ENCODE measurements around the gene AGBL5. TPM values are rescaled to one million over a fixed set of nuclear protein-coding genes. Genes with fewer than 3 reads are reported as not detected.

The AGBL5 gene
- total and polyA plus RNA-seq, 10 donors = 7.1 to 18.6 (median 12.7) TPM

DNA sequence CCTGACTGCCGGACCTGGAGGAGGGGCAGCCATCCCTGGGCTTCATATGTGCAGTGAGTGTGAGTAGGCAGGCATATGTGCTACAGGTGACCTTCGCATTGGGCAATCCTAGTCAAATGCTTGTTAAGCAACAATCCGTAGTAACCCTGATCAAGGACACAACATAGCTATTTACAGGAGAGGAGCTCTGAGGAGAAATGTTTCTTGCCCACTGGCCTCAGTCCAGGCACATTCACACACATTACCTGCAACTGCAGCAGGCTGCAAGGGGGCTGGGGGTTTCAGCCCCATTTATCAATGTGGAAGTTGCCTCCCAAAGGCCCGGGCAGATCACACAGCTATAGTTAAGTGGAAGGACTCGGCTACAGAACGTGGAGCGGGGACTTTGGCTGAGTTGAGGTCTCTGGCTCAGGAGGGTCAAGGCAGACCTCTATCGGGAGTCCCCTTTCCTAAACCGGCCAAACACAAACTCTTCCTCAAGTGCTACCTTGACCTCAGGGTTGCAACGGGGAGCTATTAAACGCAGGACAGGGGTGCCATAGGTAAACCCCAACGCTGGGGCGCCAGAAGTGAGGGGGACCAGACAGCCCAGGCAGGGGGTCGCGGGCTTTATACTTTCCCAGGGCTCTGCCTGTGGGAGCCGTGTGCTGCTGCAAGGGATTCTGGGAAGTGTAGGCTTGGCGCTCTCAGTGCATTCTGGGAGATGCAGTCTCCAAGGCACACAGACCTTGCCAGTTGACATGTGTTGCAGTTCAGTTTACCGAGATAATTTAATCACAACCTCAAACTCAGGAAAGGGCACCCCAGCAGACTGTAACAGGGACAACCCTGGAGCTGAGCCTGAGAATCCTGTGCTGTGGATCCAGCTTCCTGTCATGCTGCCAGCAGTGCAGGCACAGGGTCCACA lies 44.5 kb downstream of the AGBL5 start:
- H3K36me3 ChIP-seq = peaks cover 0 to 3% (median 0%) of the 10 kb centered on the region in 6 donors
- peak; percentile 86 for DNase-seq
- TF ChIP-seq, protein P1, sequence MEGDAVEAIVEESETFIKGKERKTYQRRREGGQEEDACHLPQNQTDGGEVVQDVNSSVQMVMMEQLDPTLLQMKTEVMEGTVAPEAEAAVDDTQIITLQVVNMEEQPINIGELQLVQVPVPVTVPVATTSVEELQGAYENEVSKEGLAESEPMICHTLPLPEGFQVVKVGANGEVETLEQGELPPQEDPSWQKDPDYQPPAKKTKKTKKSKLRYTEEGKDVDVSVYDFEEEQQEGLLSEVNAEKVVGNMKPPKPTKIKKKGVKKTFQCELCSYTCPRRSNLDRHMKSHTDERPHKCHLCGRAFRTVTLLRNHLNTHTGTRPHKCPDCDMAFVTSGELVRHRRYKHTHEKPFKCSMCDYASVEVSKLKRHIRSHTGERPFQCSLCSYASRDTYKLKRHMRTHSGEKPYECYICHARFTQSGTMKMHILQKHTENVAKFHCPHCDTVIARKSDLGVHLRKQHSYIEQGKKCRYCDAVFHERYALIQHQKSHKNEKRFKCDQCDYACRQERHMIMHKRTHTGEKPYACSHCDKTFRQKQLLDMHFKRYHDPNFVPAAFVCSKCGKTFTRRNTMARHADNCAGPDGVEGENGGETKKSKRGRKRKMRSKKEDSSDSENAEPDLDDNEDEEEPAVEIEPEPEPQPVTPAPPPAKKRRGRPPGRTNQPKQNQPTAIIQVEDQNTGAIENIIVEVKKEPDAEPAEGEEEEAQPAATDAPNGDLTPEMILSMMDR (IDR thresholded peaks at IDR 0.05 in 8 of 11, conservative IDR thresholded peaks at IDR 0.05 in 3 of 11) = no peak
- peak in 2 of 3 donors; percentile 45 to 61 for TF ChIP-seq POLR2AphosphoS5 (IDR thresholded peaks at IDR 0.05)
- intact Hi-C loops (cut with DNase I; ENCODE audit: low total_unique reads) = loop anchor here (5.0 kb wide), 2 partner anchors 96 to 181 kb away; partner anchors contain the start of gene DNAJC5G
- WGBS, 5 donors = 26 to 57% (median 30%) methylated on average over 10 to 18 of the region's 18 CpGs
- no peaks in the 10 kb centered on the region for H3K9me3 ChIP-seq
- peaks cover 0 to 22% (median 14%) of the 10 kb centered on the region in 6 donors for H3K4me1 ChIP-seq
- H3K27ac ChIP-seq = peak overlapping the region in 2 of 8 donors; percentile 37 to 54
- H3K27me3 ChIP-seq (replicated peaks in 1 of 7) = no peaks in the 10 kb centered on the region
- peak overlapping the region in 7 of 8 donors; percentile 20 to 69 (median 36) for H3K4me3 ChIP-seq

DNA sequence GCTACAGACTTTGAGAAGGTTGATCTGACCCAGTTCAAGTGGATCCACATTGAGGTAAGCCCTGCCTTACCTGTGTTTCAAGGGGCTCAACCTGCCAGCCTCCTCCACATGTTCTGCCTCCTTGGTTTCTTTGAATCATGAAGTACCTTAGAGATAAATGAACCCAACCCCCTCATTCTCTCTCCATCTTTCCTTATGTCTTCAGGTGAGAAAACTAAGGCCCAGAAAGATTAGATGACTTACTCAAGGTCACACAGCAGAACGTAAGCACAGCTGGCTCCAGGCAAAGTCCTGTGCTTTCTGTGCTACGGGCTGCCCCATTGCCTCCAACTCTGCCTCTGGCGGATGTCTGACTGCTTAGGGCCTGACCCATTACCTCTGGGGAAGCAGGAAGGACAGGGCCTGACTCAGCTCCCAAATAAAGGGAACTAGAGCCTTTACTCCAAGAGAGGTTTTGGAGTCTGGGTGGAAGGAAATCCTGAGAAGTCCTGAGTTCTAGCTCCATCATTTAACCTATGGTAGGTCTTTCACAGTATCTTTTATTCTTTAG lies 45.4 kb downstream of the AGBL5 start:
- Histone ChIP-seq H3K4me1 (peaks cover 0 to 22% (median 14%) of the 10 kb centered on the region in 6 donors), H3K9me3 (no peaks in the 10 kb centered on the region), H3K36me3 (peaks cover 0 to 3% (median 0%) of the 10 kb centered on the region in 6 donors), H3K27me3 (replicated peaks in 1 of 7) (no peaks in the 10 kb centered on the region), H3K4me3 (peak overlapping the region in 1 of 8 donors; percentile 69), H3K27ac (peak overlapping the region in 2 of 8 donors; percentile 37 to 54)
- WGBS, 5 donors = 58 to 76% (median 71%) methylated on average over 3 of the region's 3 CpGs
- no peak for TF ChIP-seq POLR2AphosphoS5 (IDR thresholded peaks at IDR 0.05)
- TF ChIP-seq, protein P1 (IDR thresholded peaks at IDR 0.05 in 8 of 11, conservative IDR thresholded peaks at IDR 0.05 in 3 of 11) = no peak
- no peak for TF ChIP-seq POLR2A (IDR thresholded peaks at IDR 0.05)
- no peak for DNase-seq
- intact Hi-C loops (cut with DNase I; ENCODE audit: low total_unique reads) = loop anchor here (5.0 kb wide), 2 partner anchors 95 to 180 kb away; partner anchors contain the start of gene DNAJC5G

DNA sequence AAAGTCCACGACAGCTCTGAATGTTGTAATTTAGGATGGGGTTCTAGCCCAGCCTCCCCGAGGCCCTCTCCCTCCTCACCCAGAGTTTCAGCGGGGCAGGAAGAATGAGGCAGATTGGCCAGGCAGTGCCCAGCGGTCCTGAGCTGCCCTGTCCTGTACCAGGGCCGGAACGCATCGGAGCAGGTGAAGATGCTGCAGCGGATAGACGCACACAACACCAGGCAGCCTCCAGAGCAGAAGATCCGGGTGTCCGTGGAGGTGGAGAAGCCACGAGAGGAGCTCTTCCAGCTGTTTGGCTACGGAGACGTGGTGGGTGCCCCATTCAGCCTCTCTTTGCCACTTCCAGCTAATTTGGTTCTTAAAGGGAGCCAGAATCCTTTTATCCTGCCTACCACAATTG lies 45.9 kb downstream of the AGBL5 start:
- Histone ChIP-seq H3K27ac (no peak overlapping the region), H3K4me3 (no peak overlapping the region), H3K36me3 (peaks cover 0 to 3% (median 0%) of the 10 kb centered on the region in 6 donors), H3K9me3 (no peaks in the 10 kb centered on the region), H3K27me3 (replicated peaks in 1 of 7) (no peaks in the 10 kb centered on the region), H3K4me1 (peaks cover 0 to 22% (median 14%) of the 10 kb centered on the region in 6 donors)
- TF ChIP-seq POLR2AphosphoS5 (IDR thresholded peaks at IDR 0.05) = no peak
- TF ChIP-seq, protein P1 (IDR thresholded peaks at IDR 0.05 in 8 of 11, conservative IDR thresholded peaks at IDR 0.05 in 3 of 11) = peak in 1 of 11 experiments; percentile 9
- DNase-seq = no peak
- 87 to 94% (median 91%) methylated on average over 12 to 14 of the region's 14 CpGs for WGBS, 5 donors
- intact Hi-C loops (cut with DNase I; ENCODE audit: low total_unique reads) = loop anchor here (5.0 kb wide), 2 partner anchors 95 to 180 kb away; partner anchors contain the start of gene DNAJC5G

All from spleen (tissue), 11 donors.